Endodermal cell (in vitro differentiated cells): ENCODE results near the gene RAPGEF1. TPM values are rescaled to one million over a fixed set of nuclear protein-coding genes. Genes with fewer than 3 reads are reported as not detected.

Source experiments
- DNase-seq: peaks from one replicate; pipeline ENCODE4 v3.0.0-alpha.2; 2017
- H3K27ac ChIP-seq: 2 replicates; pipeline ENCODE4 v1.5.1; 2013; ENCODE audit warnings: mild to moderate bottlenecking, low read depth, low read length, moderate library complexity
- H3K27me3 ChIP-seq: 2 replicates; pipeline ENCODE4 v1.6.1; 2013; ENCODE audit warnings: mild to moderate bottlenecking, low read length, moderate library complexity; ENCODE audit not compliant: insufficient read depth, control insufficient read depth, poor library complexity, severe bottlenecking
- H3K36me3 ChIP-seq: 2 replicates; pipeline ENCODE4 v1.7.0; 2013; ENCODE audit warnings: mild to moderate bottlenecking, low read length, moderate library complexity; ENCODE audit not compliant: control insufficient read depth, insufficient read depth
- H3K4me1 ChIP-seq: one replicate; pipeline ENCODE4 v1.7.0; 2013; ENCODE audit warnings: low read length; ENCODE audit not compliant: control insufficient read depth, insufficient read depth
- H3K4me3 ChIP-seq: 2 replicates; pipeline ENCODE4 v1.5.1; 2013; ENCODE audit warnings: mild to moderate bottlenecking, low read length, moderate library complexity
- H3K9ac ChIP-seq: 2 replicates; pipeline ENCODE4 v1.6.1; 2013; ENCODE audit warnings: mild to moderate bottlenecking, low read length, moderate library complexity; ENCODE audit not compliant: poor library complexity, severe bottlenecking; ENCODE audit errors: extremely low read depth
- H3K9me3 ChIP-seq: 2 replicates; pipeline ENCODE4 v1.6.1; 2013; ENCODE audit warnings: mild to moderate bottlenecking, low read length, moderate library complexity; ENCODE audit not compliant: control insufficient read depth
- H3K27ac Mint-ChIP-seq: 2 replicates; pipeline ENCODE4 v1.8.0; 2020; ENCODE audit warnings: mixed read lengths
- H3K27me3 Mint-ChIP-seq: 2 replicates; pipeline ENCODE4 v1.8.0; 2021; ENCODE audit warnings: mild to moderate bottlenecking, mixed read lengths; ENCODE audit not compliant: insufficient read depth
- H3K36me3 Mint-ChIP-seq: 2 replicates; pipeline ENCODE4 v1.8.0; 2020; ENCODE audit warnings: low read depth, mixed read lengths
- H3K4me1 Mint-ChIP-seq: 2 replicates; pipeline ENCODE4 v1.8.0; 2020; ENCODE audit warnings: mixed read lengths
- H3K4me3 Mint-ChIP-seq: 2 replicates; pipeline ENCODE4 v1.8.0; 2020; ENCODE audit warnings: mild to moderate bottlenecking, moderate library complexity, mixed read lengths
- H3K9me3 Mint-ChIP-seq: 2 replicates; pipeline ENCODE4 v1.8.0; 2020; ENCODE audit warnings: mild to moderate bottlenecking, mixed read lengths
- CTCF ChIP-seq: fragments of 200-600 bp; sonication (generic); conservative IDR thresholded peaks from 2 replicates; pipeline ENCODE4 v1.5.0; 2021; ENCODE audit warnings: antibody characterized with exemption, mild to moderate bottlenecking
- WGBS, 2 experiments: methylation state at CpG; one replicate each; pipeline versions ENCODE4 v1.1.5 to v1.1.7; 2013; ENCODE audit warnings: missing lambda C conversion rate in 2 of 2, mixed read lengths in 1 of 2; ENCODE audit not compliant: insufficient coverage in 1 of 2, insufficient read length in 1 of 2; 5-methylcytosine and 5-hydroxymethylcytosine counted together
- total RNA-seq, 2 donors: library from RNA; stranded (reverse); fragmentation: NEBNext Ultra II Directional in 1 of 2; extraction: Animal tissue kit (Norgen Biotek cat#: 25700) in 1 of 2; gene quantifications; 2 replicates in 1 of 2; 3 replicates in 1 of 2; pipeline ENCODE4 v1.2.1, GENCODE V29; 2021

RAPGEF1 gene
- total RNA-seq, 2 donors from 2014 or later, result 63.4 to 85.5 TPM

- Histone ChIP-seq H3K9me3 (no peaks in the 10 kb centered on the region), H3K4me1 (no peaks in the 10 kb centered on the region), H3K9ac (no peak overlapping the region), H3K27ac (no peak overlapping the region), H3K4me3 (no peak overlapping the region), H3K27me3 (no peaks in the 10 kb centered on the region), H3K36me3 (peaks cover 28% of the 10 kb centered on the region)
- no peak for DNase-seq
- Mint-ChIP-seq H3K27me3 (no peaks in the 10 kb centered on the region), H3K27ac (no peak overlapping the region), H3K36me3 (peaks cover 59% of the 10 kb centered on the region), H3K9me3 (no peaks in the 10 kb centered on the region), H3K4me3 (no peak overlapping the region), H3K4me1 (no peaks in the 10 kb centered on the region)
- 93 to 94% methylated on average over 13 to 27 of the region's 27 CpGs for WGBS, 2 experiments
- TF ChIP-seq CTCF, result no peak
These were observed 157.2 kb downstream of the RAPGEF1 start for GRCh38 chr9:131582466-131583336.

DNA sequence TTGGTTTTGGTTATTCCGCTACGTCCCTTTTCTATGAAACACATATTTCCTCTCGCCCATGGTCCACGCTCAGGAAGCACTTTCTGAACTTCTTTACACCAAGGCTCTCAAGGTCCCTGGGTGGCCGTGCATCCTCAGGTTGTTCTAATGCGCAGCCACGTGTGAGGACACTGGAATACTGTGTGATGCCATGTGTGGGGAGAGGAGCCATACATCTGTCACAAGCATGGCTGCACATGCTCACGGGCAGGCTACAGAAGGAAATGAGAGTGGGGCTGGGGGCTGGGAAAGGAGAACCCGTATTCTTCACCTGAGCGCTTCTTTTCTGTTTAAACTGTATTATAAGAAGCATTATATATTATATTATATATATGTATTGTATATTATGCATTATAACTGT lies 157.8 kb downstream of the RAPGEF1 start:
- no peak overlapping the region for H3K9ac ChIP-seq
- Mint-ChIP-seq H3K27ac (no peak overlapping the region), H3K4me1 (no peaks in the 10 kb centered on the region), H3K4me3 (no peak overlapping the region), H3K9me3 (no peaks in the 10 kb centered on the region), H3K27me3 (no peaks in the 10 kb centered on the region), H3K36me3 (peaks cover 58% of the 10 kb centered on the region)
- H3K4me3 ChIP-seq, result no peak overlapping the region
- no peak for TF ChIP-seq CTCF
- H3K9me3 ChIP-seq, result no peaks in the 10 kb centered on the region
- no peak overlapping the region for H3K27ac ChIP-seq
- H3K4me1 ChIP-seq, result no peaks in the 10 kb centered on the region
- peaks cover 24% of the 10 kb centered on the region for H3K36me3 ChIP-seq
- no peaks in the 10 kb centered on the region for H3K27me3 ChIP-seq
- WGBS, 2 experiments, result 93 to 96% methylated on average over 5 to 8 of the region's 10 CpGs
- no peak for DNase-seq

DNA sequence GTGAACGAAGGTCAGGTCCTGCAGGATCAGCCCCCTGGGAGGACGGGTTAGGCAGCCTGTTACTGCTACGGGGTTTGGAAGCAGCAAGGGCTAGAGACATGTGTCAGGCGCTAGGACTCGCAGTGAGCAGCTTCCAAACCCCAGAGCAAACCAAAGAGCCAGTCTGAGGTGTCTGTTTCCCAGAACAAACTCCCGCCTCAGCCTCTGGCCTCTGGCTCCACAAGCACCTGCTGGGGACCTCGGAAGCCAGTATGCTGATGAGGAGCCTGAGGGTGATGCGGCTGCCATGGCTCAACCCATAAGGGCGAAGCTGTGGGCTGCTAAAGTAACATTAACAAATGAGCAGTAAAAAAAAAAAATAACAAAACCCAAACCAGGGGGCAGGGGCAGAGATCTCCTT lies 159.5 kb downstream of the RAPGEF1 start:
- H3K4me3 Mint-ChIP-seq, result no peak overlapping the region
- H3K27ac ChIP-seq, result no peak overlapping the region
- H3K36me3 Mint-ChIP-seq, result peaks cover 51% of the 10 kb centered on the region
- no peaks in the 10 kb centered on the region for H3K27me3 Mint-ChIP-seq
- no peak for DNase-seq
- no peaks in the 10 kb centered on the region for H3K4me1 Mint-ChIP-seq
- H3K9me3 Mint-ChIP-seq, result no peaks in the 10 kb centered on the region
- peaks cover 21% of the 10 kb centered on the region for H3K36me3 ChIP-seq
- H3K27ac Mint-ChIP-seq, result no peak overlapping the region
- no peaks in the 10 kb centered on the region for H3K9me3 ChIP-seq
- WGBS, 2 experiments, result 93 to 96% methylated on average over 7 to 8 of the region's 9 CpGs
- no peak overlapping the region for H3K9ac ChIP-seq
- no peak for TF ChIP-seq CTCF
- no peak overlapping the region for H3K4me3 ChIP-seq
- H3K27me3 ChIP-seq, result no peaks in the 10 kb centered on the region
- H3K4me1 ChIP-seq, result no peaks in the 10 kb centered on the region
